Measurements from ENCODE around the gene GTF3C4.
"Not testable (repeated sequence)": the region's sequence is repeated elsewhere in the genome, so short reads cannot be mapped to it uniquely, and the experiment has no call there.

DNA sequence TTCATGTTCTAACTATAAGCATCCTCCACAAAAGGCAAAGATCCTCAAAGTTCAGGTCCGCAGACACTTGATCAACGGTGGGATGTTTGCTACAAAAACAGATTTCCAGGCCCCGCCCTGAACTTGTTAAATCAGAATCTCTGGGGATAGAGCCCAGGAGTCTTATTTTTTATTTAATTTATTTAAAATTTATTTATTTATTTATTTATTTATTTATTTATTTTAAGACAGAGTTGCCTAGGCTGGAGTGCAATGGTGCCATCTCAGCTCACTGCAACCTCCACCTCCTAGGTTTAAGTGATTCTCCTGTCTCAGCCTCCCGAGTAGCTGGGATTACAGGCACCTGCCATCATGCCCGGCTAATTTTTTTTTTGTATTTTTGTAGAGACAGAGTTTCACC, 40.9 kb downstream of the GTF3C4 start:
- not testable (repeated sequence) for TF ChIP-seq CTCF, POLR2A (IDR thresholded peaks at IDR 0.05)

Measured in adrenal gland (tissue), 5 donors.